ENCODE data around the gene LRRC49. TPM values are rescaled to one million over a fixed set of nuclear protein-coding genes. Genes with fewer than 3 reads are reported as not detected.

The LRRC49 gene
- total and polyA plus RNA-seq, 2 of the 13 experiments (the other 11 are each of a cell fraction or from before 2014, with no cell fraction given), result 0.57 to 1.00 TPM

GRCh38 chr15:70892002-70892911 lies at the start of gene LRRC49, which contains the start of gene THAP10 (continued):
- TF ChIP-seq, protein P1, sequence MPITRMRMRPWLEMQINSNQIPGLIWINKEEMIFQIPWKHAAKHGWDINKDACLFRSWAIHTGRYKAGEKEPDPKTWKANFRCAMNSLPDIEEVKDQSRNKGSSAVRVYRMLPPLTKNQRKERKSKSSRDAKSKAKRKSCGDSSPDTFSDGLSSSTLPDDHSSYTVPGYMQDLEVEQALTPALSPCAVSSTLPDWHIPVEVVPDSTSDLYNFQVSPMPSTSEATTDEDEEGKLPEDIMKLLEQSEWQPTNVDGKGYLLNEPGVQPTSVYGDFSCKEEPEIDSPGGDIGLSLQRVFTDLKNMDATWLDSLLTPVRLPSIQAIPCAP (CRISPR knock-in tag; IDR thresholded peaks at IDR 0.05; ENCODE audit: low read depth), result no peak
- TF ChIP-seq ZEB1 (IDR thresholded peaks at IDR 0.05; ENCODE audit: insufficient replicate concordance, low read depth), result peak; percentile 77
- no peak for TF ChIP-seq POLR2AphosphoS2 (IDR thresholded peaks at IDR 0.05; ENCODE audit: low read depth, low read length)
- peak; percentile 49 for TF ChIP-seq ZNF747 (CRISPR knock-in tag; IDR thresholded peaks at IDR 0.05; ENCODE audit: borderline replicate concordance)
- TF ChIP-seq NFAT5 (CRISPR knock-in tag; IDR thresholded peaks at IDR 0.05), result no peak
- 0 out of 2 replicates have a peak, but pooled peaks have one; percentile 41 for TF ChIP-seq SNAPC4 (CRISPR knock-in tag; IDR thresholded peaks at IDR 0.05)
- TF ChIP-seq, protein P2, sequence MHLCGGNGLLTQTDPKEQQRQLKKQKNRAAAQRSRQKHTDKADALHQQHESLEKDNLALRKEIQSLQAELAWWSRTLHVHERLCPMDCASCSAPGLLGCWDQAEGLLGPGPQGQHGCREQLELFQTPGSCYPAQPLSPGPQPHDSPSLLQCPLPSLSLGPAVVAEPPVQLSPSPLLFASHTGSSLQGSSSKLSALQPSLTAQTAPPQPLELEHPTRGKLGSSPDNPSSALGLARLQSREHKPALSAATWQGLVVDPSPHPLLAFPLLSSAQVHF (CRISPR knock-in tag; IDR thresholded peaks at IDR 0.05), result no peak
- TF ChIP-seq RFX5 (IDR thresholded peaks at IDR 0.05; ENCODE audit: low read depth, low read length), result peak; percentile 6; the same call in 1 of the 2 replicates
- peak; percentile 36 for TF ChIP-seq SALL1 (CRISPR knock-in tag; IDR thresholded peaks at IDR 0.05)
- TF ChIP-seq MAF1 (CRISPR knock-in tag; IDR thresholded peaks at IDR 0.05; ENCODE audit: borderline replicate concordance), result 0 out of 2 replicates have a peak, but pooled peaks have one; percentile 26
- TF ChIP-seq ZBTB38 (CRISPR knock-in tag; IDR thresholded peaks at IDR 0.05), result peak; percentile 41; the same call in 1 of the 2 replicates
- TF ChIP-seq KDM4B (CRISPR knock-in tag; IDR thresholded peaks at IDR 0.05), result no peak
- peak; percentile 90 for TF ChIP-seq THAP11 (CRISPR knock-in tag; IDR thresholded peaks at IDR 0.05)
- peak; percentile 67 for TF ChIP-seq ZFX (CRISPR knock-in tag; IDR thresholded peaks at IDR 0.05; ENCODE audit: low read depth)

Data from HepG2 (cell line).